Mucosa of rectum (tissue), 2 donors: ENCODE results near the gene STRC.
"Not testable (repeated sequence)": the region's sequence is repeated elsewhere in the genome, so short reads cannot be mapped to it uniquely, and the experiment has no call there.

Experiments
- H3K27ac ChIP-seq, 2 donors: one replicate each; pipeline ENCODE4 v1.7.0; 2013; ENCODE audit warnings: inconsistent platforms in 2 of 2, low read depth in 2 of 2, low read length in 2 of 2
- H3K27me3 ChIP-seq, 2 donors: one replicate each; pipeline ENCODE4 v1.7.0; 2013; ENCODE audit warnings: low read length in 2 of 2; ENCODE audit not compliant: control insufficient read depth in 2 of 2, insufficient read depth in 2 of 2
- H3K36me3 ChIP-seq, 2 donors: one replicate each; pipeline ENCODE4 v1.7.0; 2013; ENCODE audit warnings: low read length in 2 of 2; ENCODE audit not compliant: control insufficient read depth in 2 of 2, insufficient read depth in 2 of 2
- H3K4me1 ChIP-seq, 2 donors: one replicate each; pipeline ENCODE4 v1.7.0; 2013; ENCODE audit warnings: low read length in 2 of 2, mild to moderate bottlenecking in 1 of 2; ENCODE audit not compliant: control insufficient read depth in 2 of 2, insufficient read depth in 2 of 2
- H3K4me3 ChIP-seq, 2 donors: one replicate each; pipeline ENCODE4 v1.7.0; 2013; ENCODE audit warnings: low read length in 2 of 2
- H3K9ac ChIP-seq, 2 donors: one replicate each; pipeline ENCODE4 v1.7.0; 2013; ENCODE audit warnings: low read length in 2 of 2, low read depth in 1 of 2, mild to moderate bottlenecking in 1 of 2
- H3K9me3 ChIP-seq, 2 donors: one replicate each; pipeline ENCODE4 v1.7.0; 2013; ENCODE audit warnings: low read length in 2 of 2; ENCODE audit not compliant: control insufficient read depth in 2 of 2
- donor health status: healthy.
- donor health status: Normal muscosa, but diverticular disease.

The STRC gene

DNA sequence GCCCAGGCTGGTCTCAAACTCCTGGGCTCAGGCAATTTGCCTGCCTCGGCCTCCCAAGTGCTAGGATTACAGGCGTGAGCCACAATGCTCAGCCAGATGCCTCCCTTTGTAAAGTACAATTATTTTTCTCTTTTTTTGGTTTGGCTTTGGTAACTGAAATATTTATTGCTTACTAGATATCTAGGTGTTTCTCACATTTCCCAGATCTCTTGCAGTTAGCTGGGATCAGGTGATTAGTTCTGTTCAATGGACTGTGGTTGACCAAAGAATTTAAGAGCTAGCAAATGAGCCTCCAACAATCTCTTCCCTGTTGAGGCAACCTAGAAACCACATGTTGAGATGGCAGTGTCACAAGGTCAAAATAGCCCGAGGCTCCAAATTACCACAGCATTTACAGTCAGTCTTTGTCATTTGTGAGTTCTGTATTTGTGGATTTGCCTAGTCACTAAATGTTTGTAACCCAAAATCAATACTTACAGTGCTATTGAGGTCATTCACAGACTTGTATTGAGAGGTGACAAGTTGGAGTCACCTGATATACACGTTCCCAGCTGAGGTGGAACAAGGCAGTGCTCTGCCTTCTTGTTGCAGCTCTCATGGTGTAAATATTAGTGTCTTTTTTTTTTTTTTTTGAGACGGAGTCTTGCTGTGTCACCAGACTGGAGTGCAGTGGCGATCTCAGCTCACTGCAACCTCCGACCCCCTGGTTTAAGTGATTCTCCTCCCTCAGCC is 3.6 kb upstream of the STRC start:
- H3K27ac ChIP-seq, H3K4me1 ChIP-seq, H3K27me3 ChIP-seq, H3K36me3 ChIP-seq, H3K9me3 ChIP-seq, H3K9ac ChIP-seq, H3K4me3 ChIP-seq: not testable (repeated sequence)

DNA sequence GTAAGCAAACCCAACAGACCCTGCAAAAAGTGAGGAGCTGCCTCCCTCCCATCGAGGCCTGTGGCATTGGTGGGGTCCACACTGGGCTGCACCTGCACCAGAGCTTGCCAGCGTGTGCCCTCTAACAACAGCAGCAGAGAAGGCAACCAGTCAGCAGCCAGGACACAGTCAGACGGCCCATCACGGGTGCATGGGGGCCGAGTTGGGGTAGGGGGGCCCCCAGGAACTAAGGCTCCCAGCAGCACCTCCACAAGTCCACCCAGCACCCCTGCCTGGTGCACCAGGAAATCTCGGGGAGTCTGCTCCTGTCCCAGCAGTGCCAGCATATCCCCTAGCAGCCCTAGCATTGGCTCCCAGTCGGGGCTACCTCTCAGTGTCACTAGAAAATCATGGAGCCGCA is 850 bp downstream of the STRC start:
- H3K4me3 ChIP-seq, H3K9me3 ChIP-seq, H3K4me1 ChIP-seq, H3K36me3 ChIP-seq, H3K27me3 ChIP-seq, H3K9ac ChIP-seq, H3K27ac ChIP-seq: not testable (repeated sequence)

DNA sequence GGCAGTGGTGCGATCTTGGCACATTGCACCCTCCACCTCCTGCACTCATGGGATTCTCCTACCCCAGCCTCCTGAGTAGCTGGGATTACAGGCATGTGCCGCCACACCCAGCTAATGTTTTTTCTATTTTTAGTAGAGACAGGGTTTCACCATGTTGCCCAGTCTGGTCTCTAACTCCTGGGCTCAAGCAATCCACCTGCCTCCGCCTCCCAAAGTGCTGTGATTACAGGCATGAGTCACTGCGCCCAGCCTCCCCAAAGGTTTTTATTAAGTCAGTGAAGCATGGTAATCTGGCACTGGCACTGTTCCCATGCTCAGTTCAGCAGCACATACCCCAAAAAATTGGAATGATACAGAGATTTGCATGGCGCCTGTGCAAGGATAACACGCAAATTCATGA is 16.4 kb downstream of the STRC start:
- H3K4me3 ChIP-seq, H3K36me3 ChIP-seq, H3K4me1 ChIP-seq, H3K27ac ChIP-seq, H3K9me3 ChIP-seq, H3K27me3 ChIP-seq, H3K9ac ChIP-seq: not testable (repeated sequence)

DNA sequence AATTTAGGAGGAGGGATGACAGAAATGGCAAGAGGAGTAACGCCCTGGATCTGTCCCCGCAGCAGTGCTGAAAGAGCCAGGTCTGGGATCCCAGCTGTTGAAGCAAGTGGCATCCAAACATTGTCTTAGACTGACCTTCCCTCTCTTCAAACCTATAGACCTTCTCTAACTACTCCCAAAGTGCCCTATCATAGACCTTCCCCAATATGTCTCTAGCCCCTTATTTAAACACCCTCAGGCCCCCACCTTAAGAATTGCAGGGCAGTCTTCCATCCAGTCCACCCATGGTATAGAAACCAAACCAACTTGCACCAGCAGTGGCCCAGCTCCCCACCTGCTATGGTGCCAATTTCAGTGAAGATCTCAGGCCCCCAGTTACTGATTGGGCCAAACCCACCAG is 18.4 kb downstream of the STRC start:
- H3K4me3 ChIP-seq, H3K27ac ChIP-seq, H3K9me3 ChIP-seq, H3K27me3 ChIP-seq, H3K36me3 ChIP-seq, H3K4me1 ChIP-seq, H3K9ac ChIP-seq: not testable (repeated sequence)

DNA sequence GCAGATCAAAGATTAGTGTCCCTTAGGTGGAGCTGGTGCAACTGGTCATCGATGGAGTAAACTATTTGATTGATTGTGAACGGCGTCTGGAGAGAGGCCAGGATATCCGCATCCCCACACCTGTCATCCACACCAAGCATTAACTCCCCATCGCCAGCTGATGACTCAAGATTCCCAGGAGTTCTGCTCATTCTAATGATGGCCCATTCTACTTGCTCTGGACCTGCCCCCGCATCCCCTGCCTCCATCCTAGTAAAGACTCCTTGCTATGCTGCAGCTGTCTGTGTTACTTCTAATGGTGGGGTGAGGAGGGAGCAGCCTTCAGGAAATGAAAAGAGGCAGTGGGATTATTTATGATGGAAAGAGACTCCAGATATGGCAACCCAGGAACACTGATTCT is 19.5 kb downstream of the STRC start:
- not testable (repeated sequence) for H3K4me1 ChIP-seq, H3K27me3 ChIP-seq, H3K36me3 ChIP-seq, H3K9ac ChIP-seq, H3K4me3 ChIP-seq, H3K9me3 ChIP-seq, H3K27ac ChIP-seq

DNA sequence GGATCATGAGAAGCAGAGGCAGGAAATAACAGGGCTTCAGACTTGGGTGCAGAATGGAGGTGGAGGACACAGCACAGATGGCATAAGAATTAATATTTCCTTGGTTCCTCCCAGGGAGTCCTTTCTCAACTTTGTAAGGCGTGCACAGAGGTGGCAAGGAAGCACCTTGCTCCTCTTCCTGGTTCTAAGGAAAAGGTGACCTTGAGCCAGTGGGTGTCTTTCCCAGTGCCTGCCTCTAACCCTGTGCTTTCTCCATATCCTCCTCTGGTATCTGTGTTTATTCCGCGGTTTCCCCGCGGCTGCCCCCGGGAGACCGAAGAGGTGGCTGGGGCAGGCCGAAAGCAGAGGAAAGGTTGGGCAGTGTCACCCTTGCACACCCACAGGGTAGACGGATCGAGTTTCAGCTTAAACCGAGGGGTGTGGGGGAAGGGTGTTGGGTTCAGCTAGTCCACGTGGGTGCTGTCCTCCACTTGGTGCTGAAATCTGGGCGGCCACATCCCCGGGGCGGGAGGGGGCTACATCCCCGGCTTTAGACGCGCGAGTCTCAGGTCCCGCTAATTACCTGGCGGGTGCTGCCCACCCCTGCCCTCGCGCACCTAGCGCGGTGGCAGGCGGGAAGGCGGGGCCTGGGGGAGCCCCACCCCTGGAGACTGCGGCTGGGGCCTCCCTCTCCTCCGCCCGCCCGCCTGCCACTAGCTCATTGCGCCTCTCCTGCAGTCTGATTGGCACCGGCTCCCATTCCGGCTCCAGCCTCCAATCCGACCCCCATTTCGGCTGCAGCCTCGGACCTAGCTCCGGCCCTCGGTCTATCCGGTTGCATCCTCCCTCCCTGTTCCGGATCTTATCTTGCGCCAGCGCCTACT is 25.0 kb downstream of the STRC start, which contains the start of gene CKMT1B:
TSS of gene CKMT1B (plus strand) at position 700 of the 863 bp plus-strand sequence. CDS start 192 bp downstream, outside the sequence.
- H3K27me3 ChIP-seq, H3K9me3 ChIP-seq, H3K9ac ChIP-seq, H3K36me3 ChIP-seq, H3K27ac ChIP-seq, H3K4me1 ChIP-seq, H3K4me3 ChIP-seq: not testable (repeated sequence)

DNA sequence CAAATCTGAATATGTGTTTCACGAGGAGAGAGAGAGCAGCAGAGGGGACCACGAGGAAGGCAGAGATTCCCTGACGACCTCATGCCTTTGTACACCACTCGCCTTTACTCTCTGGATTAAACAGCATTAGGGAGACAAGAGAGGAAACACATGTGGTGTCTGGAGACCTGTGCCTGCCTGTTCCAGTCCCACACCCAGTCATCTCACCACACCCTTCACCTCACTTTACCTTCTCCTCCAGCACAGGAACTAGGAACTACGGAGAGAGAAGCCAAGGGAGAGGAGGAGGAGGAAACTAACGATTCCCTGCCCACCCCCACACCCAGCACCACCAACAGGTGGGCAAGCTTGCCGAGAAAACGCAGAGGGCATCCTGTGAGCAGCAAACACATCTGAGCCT is 25.8 kb downstream of the STRC start:
- not testable (repeated sequence) for H3K36me3 ChIP-seq, H3K9me3 ChIP-seq, H3K27me3 ChIP-seq, H3K27ac ChIP-seq, H3K4me3 ChIP-seq, H3K4me1 ChIP-seq, H3K9ac ChIP-seq

DNA sequence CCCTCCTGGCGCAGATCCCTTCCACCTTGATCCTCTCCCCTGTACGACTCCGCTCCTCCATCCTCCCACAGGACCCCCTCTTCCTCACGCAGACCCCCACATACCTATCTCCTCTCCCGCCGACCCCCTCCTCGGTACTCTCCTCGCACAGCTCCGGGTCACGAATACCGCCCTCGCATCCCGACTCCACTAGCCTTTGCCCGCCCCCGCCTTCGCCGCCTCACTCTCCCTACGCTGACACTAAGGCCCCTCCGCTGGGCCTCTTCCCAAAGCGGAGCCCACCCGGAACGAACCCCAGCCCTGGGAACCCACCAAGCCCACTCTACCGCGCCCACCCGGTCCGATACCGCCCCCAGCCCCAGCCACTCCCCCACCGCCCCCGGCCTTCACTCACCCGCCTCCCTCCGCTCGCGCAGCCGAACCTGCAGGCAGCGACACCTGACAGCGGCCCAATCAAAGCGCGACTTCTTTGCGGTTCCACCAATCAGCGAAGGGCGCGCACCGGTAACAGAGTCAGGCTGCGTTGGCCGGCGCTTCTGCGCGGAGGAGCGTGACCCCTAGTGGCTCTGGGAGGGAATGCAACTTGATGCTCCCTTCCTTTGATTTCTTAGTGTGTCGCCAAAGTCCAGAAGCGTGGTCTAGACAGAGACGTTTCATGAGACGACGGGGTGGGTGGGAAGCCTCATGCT is 28.7 kb downstream of the STRC start, which contains the start of gene PPIP5K1:
TSS of gene PPIP5K1 (minus strand) at position 431 of the 689 bp plus-strand sequence. CDS start 5,704 bp downstream, outside the sequence.
- H3K36me3 ChIP-seq, H3K27me3 ChIP-seq, H3K4me1 ChIP-seq, H3K27ac ChIP-seq, H3K9ac ChIP-seq, H3K4me3 ChIP-seq, H3K9me3 ChIP-seq: not testable (repeated sequence)

DNA sequence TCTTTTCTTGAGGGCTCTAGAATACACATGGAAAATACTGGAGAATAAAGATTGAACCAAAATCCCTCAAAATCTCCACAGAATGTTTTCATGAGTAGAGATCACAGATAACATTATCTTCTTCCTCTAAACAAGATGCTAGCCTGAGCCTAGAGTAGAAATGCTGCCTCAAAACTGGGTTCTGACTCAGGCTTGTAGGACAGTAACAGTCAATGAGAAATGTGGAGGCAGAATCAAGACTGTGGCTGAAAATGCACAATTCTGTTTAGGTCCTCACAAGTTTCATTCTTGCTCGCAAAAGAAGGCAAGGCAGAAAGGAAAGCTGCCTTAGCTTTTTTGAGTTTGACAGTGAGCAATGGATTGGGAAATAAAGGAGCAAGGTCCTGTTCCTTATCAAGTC is 44.0 kb downstream of the STRC start:
- H3K27me3 ChIP-seq, H3K27ac ChIP-seq, H3K4me1 ChIP-seq, H3K4me3 ChIP-seq, H3K9me3 ChIP-seq, H3K36me3 ChIP-seq, H3K9ac ChIP-seq: not testable (repeated sequence)

DNA sequence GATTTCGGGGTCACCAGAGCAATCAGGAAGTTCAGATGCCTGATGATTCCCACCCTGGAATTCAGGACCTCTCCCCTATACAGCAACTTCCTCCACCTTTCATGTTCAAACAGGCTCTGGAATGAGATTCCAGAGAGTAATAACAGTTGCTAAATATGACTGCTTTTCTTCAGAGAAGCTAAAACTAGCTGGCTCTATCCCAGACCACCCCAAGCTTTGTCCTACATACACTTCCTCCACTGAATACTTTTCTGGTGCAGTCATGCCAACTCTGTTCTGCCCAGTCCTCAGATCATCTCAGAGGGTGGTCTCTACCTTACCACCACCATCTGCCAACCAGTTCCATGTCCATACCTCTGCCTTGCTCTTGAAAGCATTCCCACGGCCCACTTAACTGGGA is 52.0 kb downstream of the STRC start:
- H3K4me3 ChIP-seq, H3K27ac ChIP-seq, H3K9ac ChIP-seq, H3K4me1 ChIP-seq, H3K36me3 ChIP-seq, H3K27me3 ChIP-seq, H3K9me3 ChIP-seq: not testable (repeated sequence)
